ENCODE results near the gene PEX7.
A peak's percentile ranks its signal among the peaks of the same experiment; 100 is the strongest.
"Not testable (repeated sequence)": the region's sequence is repeated elsewhere in the genome, so short reads cannot be mapped to it uniquely, and the experiment has no call there.

Gene PEX7

DNA sequence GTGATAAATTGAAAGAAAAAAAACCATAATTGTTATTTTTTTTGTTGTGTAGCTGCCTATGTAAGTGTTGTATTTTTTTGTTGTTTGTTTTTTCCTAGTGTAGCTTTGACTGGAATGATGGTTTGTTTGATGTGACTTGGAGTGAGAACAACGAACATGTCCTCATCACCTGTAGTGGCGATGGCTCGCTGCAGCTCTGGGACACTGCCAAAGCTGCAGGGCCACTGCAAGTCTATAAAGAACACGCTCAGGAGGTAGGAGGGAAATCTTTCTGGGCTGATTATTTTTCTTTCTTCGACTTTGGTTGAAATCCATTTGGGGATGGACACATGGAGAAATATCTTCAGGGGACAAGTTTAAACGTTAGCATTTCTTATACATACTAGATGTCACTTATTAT is 3.8 kb downstream of the PEX7 start:
- TF ChIP-seq JUND (IDR thresholded peaks at IDR 0.05; ENCODE audit: low read depth) = no peak
- DNase-seq (ENCODE audit: low read depth in 1 of 2, low spot score in 1 of 2) = no peak
- in situ Hi-C loops (cut with HindIII; ENCODE audit: low pct_unique_long_range_greater_than_20kb, low sequenced_read_pairs) = no loop called here

GRCh38 chr6:136831873-136832562 is 9.6 kb downstream of the PEX7 start:
- in situ Hi-C loops (cut with HindIII; ENCODE audit: low pct_unique_long_range_greater_than_20kb, low sequenced_read_pairs) = no loop called here
- DNase-seq (ENCODE audit: low read depth in 1 of 2, low spot score in 1 of 2) = no peak
- TF ChIP-seq JUND (IDR thresholded peaks at IDR 0.05; ENCODE audit: low read depth) = no peak

GRCh38 chr6:136840276-136841001 is 18.0 kb downstream of the PEX7 start:
- in situ Hi-C loops (cut with HindIII; ENCODE audit: low pct_unique_long_range_greater_than_20kb, low sequenced_read_pairs) = no loop called here
- no peak for TF ChIP-seq JUND (IDR thresholded peaks at IDR 0.05; ENCODE audit: low read depth)
- no peak for DNase-seq (ENCODE audit: low read depth in 1 of 2, low spot score in 1 of 2)

GRCh38 chr6:136843210-136843609 is 20.8 kb downstream of the PEX7 start:
- in situ Hi-C loops (cut with HindIII; ENCODE audit: low pct_unique_long_range_greater_than_20kb, low sequenced_read_pairs) = no loop called here
- TF ChIP-seq JUND (IDR thresholded peaks at IDR 0.05; ENCODE audit: low read depth) = no peak
- no peak for DNase-seq (ENCODE audit: low read depth in 1 of 2, low spot score in 1 of 2)

GRCh38 chr6:136846046-136846445 is 23.7 kb downstream of the PEX7 start:
- TF ChIP-seq JUND (IDR thresholded peaks at IDR 0.05; ENCODE audit: low read depth) = no peak
- in situ Hi-C loops (cut with HindIII; ENCODE audit: low pct_unique_long_range_greater_than_20kb, low sequenced_read_pairs) = no loop called here
- DNase-seq (ENCODE audit: low read depth in 1 of 2, low spot score in 1 of 2) = peak; percentile 16 to 58

GRCh38 chr6:136846477-136846876 is 24.1 kb downstream of the PEX7 start:
- DNase-seq (ENCODE audit: low read depth in 1 of 2, low spot score in 1 of 2); in situ Hi-C loops (cut with HindIII; ENCODE audit: low pct_unique_long_range_greater_than_20kb, low sequenced_read_pairs): not testable (repeated sequence)

DNA sequence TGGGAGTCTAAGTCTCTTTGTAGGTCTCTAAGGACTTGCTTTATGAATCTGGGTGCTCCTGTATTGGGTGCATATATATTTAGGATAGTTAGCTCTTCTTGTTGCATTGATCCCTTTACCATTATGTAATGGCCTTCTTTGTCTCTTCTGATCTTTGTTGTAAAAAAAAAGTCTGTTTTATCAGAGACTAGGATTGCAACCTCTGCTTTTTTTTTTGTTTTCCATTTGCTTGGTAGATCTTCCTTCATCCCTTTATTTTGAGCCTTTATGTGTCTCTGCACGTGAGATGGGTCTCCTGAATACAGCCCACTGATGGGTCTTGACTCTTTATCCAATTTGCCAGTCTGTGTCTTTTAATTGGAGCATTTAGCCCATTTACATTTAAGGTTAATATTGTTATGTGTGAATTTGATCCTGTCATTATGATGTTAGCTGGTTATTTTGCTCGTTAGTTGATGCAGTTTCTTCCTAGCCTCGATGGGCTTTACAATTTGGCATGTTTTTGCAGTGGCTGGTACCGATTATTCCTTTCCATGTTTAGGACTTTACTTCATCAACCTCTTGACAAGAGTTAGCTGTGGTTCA is 27.7 kb downstream of the PEX7 start:
- in situ Hi-C loops (cut with HindIII; ENCODE audit: low pct_unique_long_range_greater_than_20kb, low sequenced_read_pairs) = not testable (repeated sequence)
- peak in 1 of 2 experiments; percentile 12 for DNase-seq (ENCODE audit: low read depth in 1 of 2, low spot score in 1 of 2)

- in situ Hi-C loops (cut with HindIII; ENCODE audit: low pct_unique_long_range_greater_than_20kb, low sequenced_read_pairs) = no loop called here
- DNase-seq (ENCODE audit: low read depth in 1 of 2, low spot score in 1 of 2) = no peak
- no peak for TF ChIP-seq JUND (IDR thresholded peaks at IDR 0.05; ENCODE audit: low read depth)
Observed at GRCh38 chr6:136859430-136859829, 37.0 kb downstream of the PEX7 start.

DNA sequence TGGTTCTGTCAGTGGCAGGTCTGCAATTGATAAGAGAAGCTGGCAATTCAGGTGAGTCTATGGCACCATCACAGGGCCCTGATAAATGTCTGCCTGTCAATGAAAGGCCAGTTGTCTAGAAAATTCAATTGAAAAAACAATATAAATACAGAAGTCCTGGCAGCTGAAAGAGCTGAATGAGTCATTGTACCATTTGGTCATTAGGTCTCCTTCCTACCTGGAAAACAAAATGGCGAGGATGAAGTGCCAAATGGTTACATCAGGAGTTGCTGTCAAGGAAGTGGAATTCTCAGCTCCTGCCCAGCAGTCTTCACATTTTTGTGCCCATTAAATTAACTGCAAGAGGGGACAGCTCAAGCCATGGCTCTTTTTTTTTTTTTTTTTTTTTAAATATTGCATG is 37.7 kb downstream of the PEX7 start:
- no peak for TF ChIP-seq JUND (IDR thresholded peaks at IDR 0.05; ENCODE audit: low read depth)
- in situ Hi-C loops (cut with HindIII; ENCODE audit: low pct_unique_long_range_greater_than_20kb, low sequenced_read_pairs) = no loop called here
- no peak for DNase-seq (ENCODE audit: low read depth in 1 of 2, low spot score in 1 of 2)

DNA sequence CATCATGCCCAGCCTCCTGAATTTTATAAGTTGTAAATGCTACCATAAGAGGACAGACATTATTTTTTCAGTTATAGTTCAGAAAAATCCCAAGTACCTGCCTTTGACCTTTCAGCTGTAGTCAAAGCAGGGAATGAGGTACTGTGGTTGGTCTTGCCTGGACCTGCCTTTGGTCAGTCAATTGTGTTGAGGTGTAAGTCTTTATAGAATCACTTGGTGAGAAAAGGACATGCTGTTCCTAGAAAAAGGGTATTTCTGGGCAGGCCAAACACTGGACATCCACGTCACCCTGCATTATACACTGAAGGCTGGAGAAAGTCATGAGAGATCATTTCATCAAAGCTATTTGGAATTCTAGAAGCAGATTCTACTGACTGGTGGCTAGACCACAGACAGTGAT is 40.3 kb downstream of the PEX7 start:
- no peak for DNase-seq (ENCODE audit: low read depth in 1 of 2, low spot score in 1 of 2)
- TF ChIP-seq JUND (IDR thresholded peaks at IDR 0.05; ENCODE audit: low read depth) = no peak
- in situ Hi-C loops (cut with HindIII; ENCODE audit: low pct_unique_long_range_greater_than_20kb, low sequenced_read_pairs) = no loop called here

DNA sequence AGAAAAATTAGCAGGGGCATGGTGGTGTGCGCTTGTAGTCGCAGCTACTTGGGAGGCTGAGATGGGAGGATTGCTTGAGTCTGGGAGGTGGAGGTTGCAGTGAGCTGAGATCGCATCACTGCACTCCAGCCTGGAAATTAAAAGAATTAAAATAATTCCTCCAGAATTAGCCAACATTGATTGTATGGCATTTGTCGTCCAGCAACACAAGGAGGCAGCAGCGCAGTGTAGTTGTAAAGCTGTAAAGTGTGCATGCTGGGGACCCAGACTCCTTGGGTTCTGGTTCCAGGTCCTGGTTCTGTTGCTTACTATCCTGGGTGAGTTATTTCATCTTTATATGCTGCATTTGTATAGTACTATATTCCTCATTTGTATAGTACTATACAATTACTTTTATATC is 41.4 kb downstream of the PEX7 start:
- TF ChIP-seq JUND (IDR thresholded peaks at IDR 0.05; ENCODE audit: low read depth) = no peak
- in situ Hi-C loops (cut with HindIII; ENCODE audit: low pct_unique_long_range_greater_than_20kb, low sequenced_read_pairs) = no loop called here
- no peak for DNase-seq (ENCODE audit: low read depth in 1 of 2, low spot score in 1 of 2)

- no peak for TF ChIP-seq JUND (IDR thresholded peaks at IDR 0.05; ENCODE audit: low read depth)
- in situ Hi-C loops (cut with HindIII; ENCODE audit: low pct_unique_long_range_greater_than_20kb, low sequenced_read_pairs) = no loop called here
- no peak for DNase-seq (ENCODE audit: low read depth in 1 of 2, low spot score in 1 of 2)
Observed at GRCh38 chr6:136864676-136865075, 42.3 kb downstream of the PEX7 start.

DNA sequence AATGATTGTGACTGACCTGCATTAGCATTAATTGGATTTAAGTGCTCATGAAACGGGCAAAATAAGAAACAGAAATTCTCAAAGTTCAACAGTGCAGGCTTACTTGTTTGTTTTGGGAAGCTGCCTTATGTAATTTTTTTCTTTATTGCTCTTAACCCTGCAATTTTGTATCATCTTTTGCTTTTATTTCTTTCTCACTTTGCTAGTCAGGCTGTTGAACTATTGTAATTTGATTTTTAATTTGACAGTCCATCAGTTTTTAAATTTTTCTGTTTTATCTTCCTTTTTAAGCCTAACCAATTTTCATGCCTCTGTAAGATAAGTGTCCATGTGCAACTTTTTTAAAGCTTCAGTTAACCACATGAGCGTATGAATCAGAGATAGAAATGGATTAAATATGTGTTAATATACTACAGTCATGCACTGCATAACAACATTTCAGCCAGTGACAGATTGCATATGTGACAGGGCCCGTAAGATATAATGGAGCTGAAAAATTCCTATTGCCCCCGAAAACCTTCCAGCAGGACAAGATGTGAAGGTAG is 44.6 kb downstream of the PEX7 start:
- TF ChIP-seq JUND (IDR thresholded peaks at IDR 0.05; ENCODE audit: low read depth) = no peak
- no peak for DNase-seq (ENCODE audit: low read depth in 1 of 2, low spot score in 1 of 2)
- in situ Hi-C loops (cut with HindIII; ENCODE audit: low pct_unique_long_range_greater_than_20kb, low sequenced_read_pairs) = no loop called here

Data from T47D (cell line).